HepG2 (cell line): ENCODE measurements around the gene FAM111B. TPM values are rescaled to one million over a fixed set of nuclear protein-coding genes. Genes with fewer than 3 reads are reported as not detected.
A peak's percentile ranks its signal among the peaks of the same experiment; 100 is the strongest.

Source experiments
- ATAC-seq: fragments of 200-7000 bp; cut with Tn5 transposase; 3 replicates; pipeline ENCODE4 v1.9.1; 2020; ENCODE audit warnings: mild to moderate bottlenecking, moderate library complexity
- BruUV-seq: library from RNA; stranded (reverse); fragments of 400-500 nt; replicated peaks from 2 replicates; lab custom pipeline; 2021; lab: Mats Ljungman, UMichigan
- CTCF ChIA-PET: fragments of 300-600 bp; formaldehyde crosslinking; extraction: SDS; loops from one replicate; lab custom pipeline; 2021; ENCODE audit warnings: low total read pairs, inconsistent platforms, low intra/inter-chr PET ratio; lab: Yijun Ruan, JAX
- POLR2A ChIA-PET: fragments of 350-600 bp; sonication (Branson Sonifier 250); formaldehyde crosslinking; loops from one replicate; lab custom pipeline; 2020; ENCODE audit warnings: antibody characterized with exemption, inconsistent platforms; lab: Yijun Ruan, JAX
- DNase-seq: peaks from one replicate; pipeline ENCODE4 v3.0.0-alpha.2; 2015; ENCODE audit warnings: low spot score
- FAIRE-seq: peaks from 3 replicates; lab custom pipeline; 2011; peaks lifted over from hg19 to GRCh38; lab: Jason Lieb, UNC
- H2AFZ ChIP-seq: one replicate; pipeline ENCODE4 v1.6.1; 2011; ENCODE audit warnings: low read length, inconsistent platforms
- H3K27ac ChIP-seq: fragments of 300-600 bp; 3 replicates; pipeline ENCODE4 v1.8.0; 2011; ENCODE audit warnings: mixed run types, mild to moderate bottlenecking, mixed read lengths, low read length, inconsistent platforms; ENCODE audit not compliant: insufficient read depth; ENCODE audit errors: extremely low read length
- H3K27me3 ChIP-seq, 2 experiments: fragments of 200-600 bp in 1 of 2; 2 replicates in 1 of 2; 3 replicates in 1 of 2; pipeline versions ENCODE4 v1.6.0 to v1.8.0; 2011; ENCODE audit warnings: low read length in 2 of 2, mild to moderate bottlenecking in 2 of 2, moderate library complexity in 2 of 2, inconsistent platforms in 1 of 2; ENCODE audit not compliant: insufficient read depth in 2 of 2, control insufficient read depth in 1 of 2
- H3K36me3 ChIP-seq, 2 experiments: fragments of 200-600 bp in 1 of 2; replicated peaks in 1 of 2; 2 replicates in 1 of 2; 3 replicates in 1 of 2; pipeline versions ENCODE4 v1.5.1 to v1.8.0; 2011; ENCODE audit warnings: low read length in 2 of 2, inconsistent platforms in 1 of 2; ENCODE audit not compliant: insufficient read depth in 2 of 2, control insufficient read depth in 1 of 2
- H3K4me1 ChIP-seq: 2 replicates; pipeline ENCODE4 v1.5.1; 2012; ENCODE audit warnings: low read length, inconsistent platforms; ENCODE audit not compliant: insufficient read depth
- H3K4me2 ChIP-seq: 2 replicates; pipeline ENCODE4 v1.6.0; 2011; ENCODE audit warnings: low read depth, low read length, inconsistent platforms
- H3K4me3 ChIP-seq, 3 experiments: fragments of 200-600 bp in 1 of 3; sonication (generic), shearing (Covaris generic) in 1 of 3; replicated peaks in 1 of 3; 2 replicates each; pipeline ENCODE4 v1.5.1; 2011 to 2016; ENCODE audit warnings: low read length in 3 of 3, inconsistent platforms in 2 of 3, low read depth in 2 of 3, mild to moderate bottlenecking in 2 of 3, control low read depth in 1 of 3, mixed read lengths in 1 of 3; ENCODE audit not compliant: insufficient read depth in 1 of 3
- H3K79me2 ChIP-seq: one replicate; pipeline ENCODE4 v1.6.1; 2011; ENCODE audit warnings: low read length, inconsistent platforms; ENCODE audit not compliant: insufficient read depth
- H3K9ac ChIP-seq: 2 replicates; pipeline ENCODE4 v1.6.0; 2011; ENCODE audit warnings: mild to moderate bottlenecking, low read depth, low read length, inconsistent platforms; ENCODE audit not compliant: insufficient read depth
- H3K9me3 ChIP-seq: 2 replicates; pipeline ENCODE4 v1.5.1; 2012; ENCODE audit warnings: mild to moderate bottlenecking, low read length
- H4K20me1 ChIP-seq: 2 replicates; pipeline ENCODE4 v1.6.0; 2011; ENCODE audit warnings: inconsistent platforms, mild to moderate bottlenecking, low read length, moderate library complexity; ENCODE audit not compliant: insufficient read depth
- CBX2 ChIP-seq, 2 experiments: fragments of 200-600 bp in 1 of 2; sonication (generic); formaldehyde crosslinking in 1 of 2; IDR thresholded peaks; 2 replicates each; pipeline versions ENCODE4 v1.7.0 to v1.8.1; 2018 to 2022; ENCODE audit warnings: low read depth in 2 of 2, low read length in 1 of 2, mild to moderate bottlenecking in 1 of 2, missing genetic modification reagents in 1 of 2
- GATA4 ChIP-seq: sonication (generic); IDR thresholded peaks from 2 replicates; pipeline ENCODE4 v1.6.1; 2016; ENCODE audit warnings: antibody characterized with exemption, low read depth, borderline replicate concordance
- HNRNPH1 ChIP-seq: fragments of 200-400 bp; formaldehyde crosslinking; optimal IDR thresholded peaks from 2 replicates; pipeline ENCODE3; 2017; ENCODE audit warnings: mild to moderate bottlenecking, low read depth, low read length
- MTF1 ChIP-seq: sonication (generic); formaldehyde crosslinking; IDR thresholded peaks from 2 replicates; pipeline ENCODE4 v1.5.0; 2020; ENCODE audit warnings: missing genetic modification reagents
- NFKBIZ ChIP-seq: IDR thresholded peaks from 2 replicates; pipeline ENCODE4 v1.6.1; 2018; ENCODE audit warnings: missing genetic modification reagents, missing compliant biosample characterization
- SCMH1 ChIP-seq: sonication (generic); formaldehyde crosslinking; IDR thresholded peaks from 2 replicates; pipeline ENCODE4 v1.9.0; 2021; ENCODE audit warnings: missing genetic modification reagents, mild to moderate bottlenecking, borderline replicate concordance
- STAT6 ChIP-seq: sonication (generic); formaldehyde crosslinking; IDR thresholded peaks from 2 replicates; pipeline ENCODE4 v1.4.0; 2020; ENCODE audit warnings: missing genetic modification reagents, mild to moderate bottlenecking, borderline replicate concordance
- ZBED4 ChIP-seq: sonication (generic); formaldehyde crosslinking; IDR thresholded peaks from 2 replicates; pipeline ENCODE4 v1.4.0; 2020; ENCODE audit warnings: missing genetic modification reagents, borderline replicate concordance
- ZBTB7B ChIP-seq: sonication (generic); formaldehyde crosslinking; IDR thresholded peaks from 2 replicates; pipeline ENCODE4 v1.4.0; 2020; ENCODE audit warnings: missing genetic modification reagents
- ZFP37 ChIP-seq: sonication (generic); formaldehyde crosslinking; IDR thresholded peaks from 2 replicates; pipeline ENCODE4 v1.4.0; 2020; ENCODE audit warnings: missing genetic modification reagents, borderline replicate concordance
- ZFY ChIP-seq: sonication (generic); formaldehyde crosslinking; IDR thresholded peaks from 2 replicates; pipeline ENCODE4 v1.4.0; 2020; ENCODE audit warnings: missing genetic modification reagents
- ZNF138 ChIP-seq: sonication (generic); formaldehyde crosslinking; IDR thresholded peaks from 2 replicates; pipeline ENCODE4 v1.5.0; 2020; ENCODE audit warnings: mild to moderate bottlenecking, low read depth, missing genetic modification reagents
- ZNF331 ChIP-seq: sonication (generic); formaldehyde crosslinking; IDR thresholded peaks from 2 replicates; pipeline ENCODE4 v1.4.0; 2020; ENCODE audit warnings: missing genetic modification reagents
- WGBS: methylation state at CpG from one replicate; pipeline ENCODE4 v1.1.6; 2017; ENCODE audit warnings: low lambda C conversion rate; 5-methylcytosine and 5-hydroxymethylcytosine counted together
- in situ Hi-C: cut with HindIII; loops from 2 replicates; pipeline ENCODE4 v1.10.0; 2017; ENCODE audit warnings: low pct_unique_long_range_greater_than_20kb; ENCODE audit not compliant: extremely low pct_ligation_motif_present
- intact Hi-C: fragments of 100-400 bp; cut with micrococcal nuclease; formaldehyde crosslinking; loops from one replicate; pipeline ENCODE4 v1.10.0; 2022; ENCODE audit not compliant: unreplicated experiment
- polyA plus RNA-seq, 8 experiments: library from polyadenylated mRNA; depleted of rRNA in 3 of 8; stranded (reverse) in 7 of 8; unstranded in 1 of 8; fragments of >200 nt; fragmentation: Illumina TruSeq in 4 of 8; extraction: Trizol in 4 of 8; gene quantifications; 2 replicates each; pipeline versions ENCODE4 v1.2.1 to v1.2.3, GENCODE V29; 2011 to 2016; ENCODE audit warnings: low read depth in 4 of 8, missing spikeins in 1 of 8, mixed read lengths in 1 of 8; ENCODE audit not compliant: insufficient read depth in 1 of 8
- total RNA-seq, 5 experiments: library from RNA; depleted of rRNA; stranded (reverse); fragments of >200 nt; fragmentation: Illumina TruSeq; extraction: Trizol; gene quantifications; 2 replicates each; pipeline ENCODE4 v1.2.3, GENCODE V29; 2016; ENCODE audit warnings: low read depth in 1 of 5
- TF ChIP-seq, protein P1 (sequence below): sonication (generic); formaldehyde crosslinking; IDR thresholded peaks from 2 replicates; pipeline ENCODE4 v1.4.0; 2020; ENCODE audit warnings: low read depth, missing genetic modification reagents

The FAM111B gene
- total and polyA plus RNA-seq, 2 of the 13 experiments (the other 11 are each of a cell fraction or from before 2014, with no cell fraction given), result 1.6 to 28.2 TPM

DNA sequence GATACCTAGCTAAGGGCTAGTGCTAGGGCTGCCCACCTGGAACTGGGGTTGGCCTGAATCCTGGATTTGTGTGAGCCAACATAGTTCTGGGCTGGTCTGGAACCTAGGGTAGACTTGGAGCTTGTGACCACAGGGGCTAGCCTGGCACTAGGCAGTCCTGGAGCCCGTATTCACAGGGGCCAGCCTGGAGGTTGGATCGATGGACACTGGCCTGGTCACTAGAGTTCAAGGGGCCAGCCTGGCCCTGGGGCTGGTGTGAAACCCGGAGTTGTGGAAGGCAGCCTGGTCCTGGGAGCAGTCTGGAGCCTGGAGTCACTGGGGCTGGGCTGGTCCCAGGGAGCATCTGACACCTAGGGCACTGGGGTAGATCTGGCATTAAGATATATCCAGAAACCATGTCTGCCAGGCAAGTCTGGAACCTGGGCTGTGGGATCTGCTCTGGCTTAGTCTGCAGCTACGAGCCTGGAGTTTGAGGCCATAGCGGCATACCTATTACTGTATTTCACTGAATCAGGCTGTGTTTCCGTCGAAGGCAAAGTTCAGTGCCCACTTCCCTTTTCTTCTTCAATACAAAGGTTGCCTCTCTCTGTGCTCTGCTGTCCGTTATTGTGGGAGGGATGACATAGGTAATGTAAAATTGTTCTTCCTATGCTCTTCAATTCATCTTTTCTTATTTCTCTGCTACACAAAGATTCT is 30.0 kb upstream of the FAM111B start:
- TF ChIP-seq CBX2 (IDR thresholded peaks at IDR 0.05; ENCODE audit: low read depth, low read length), result no peak
- no peak for TF ChIP-seq CBX2 (CRISPR knock-in tag; IDR thresholded peaks at IDR 0.05; ENCODE audit: low read depth)
- no peak for TF ChIP-seq ZFY (CRISPR knock-in tag)
- no peak for TF ChIP-seq SCMH1 (CRISPR knock-in tag)
- TF ChIP-seq ZFP37 (CRISPR knock-in tag), result no peak
- no peak for TF ChIP-seq STAT6 (CRISPR knock-in tag)
- no peak for TF ChIP-seq MTF1 (CRISPR knock-in tag)
- TF ChIP-seq ZNF138 (CRISPR knock-in tag), result no peak
- TF ChIP-seq GATA4, result no peak
- no peak for TF ChIP-seq ZBTB7B
- TF ChIP-seq, protein P1, sequence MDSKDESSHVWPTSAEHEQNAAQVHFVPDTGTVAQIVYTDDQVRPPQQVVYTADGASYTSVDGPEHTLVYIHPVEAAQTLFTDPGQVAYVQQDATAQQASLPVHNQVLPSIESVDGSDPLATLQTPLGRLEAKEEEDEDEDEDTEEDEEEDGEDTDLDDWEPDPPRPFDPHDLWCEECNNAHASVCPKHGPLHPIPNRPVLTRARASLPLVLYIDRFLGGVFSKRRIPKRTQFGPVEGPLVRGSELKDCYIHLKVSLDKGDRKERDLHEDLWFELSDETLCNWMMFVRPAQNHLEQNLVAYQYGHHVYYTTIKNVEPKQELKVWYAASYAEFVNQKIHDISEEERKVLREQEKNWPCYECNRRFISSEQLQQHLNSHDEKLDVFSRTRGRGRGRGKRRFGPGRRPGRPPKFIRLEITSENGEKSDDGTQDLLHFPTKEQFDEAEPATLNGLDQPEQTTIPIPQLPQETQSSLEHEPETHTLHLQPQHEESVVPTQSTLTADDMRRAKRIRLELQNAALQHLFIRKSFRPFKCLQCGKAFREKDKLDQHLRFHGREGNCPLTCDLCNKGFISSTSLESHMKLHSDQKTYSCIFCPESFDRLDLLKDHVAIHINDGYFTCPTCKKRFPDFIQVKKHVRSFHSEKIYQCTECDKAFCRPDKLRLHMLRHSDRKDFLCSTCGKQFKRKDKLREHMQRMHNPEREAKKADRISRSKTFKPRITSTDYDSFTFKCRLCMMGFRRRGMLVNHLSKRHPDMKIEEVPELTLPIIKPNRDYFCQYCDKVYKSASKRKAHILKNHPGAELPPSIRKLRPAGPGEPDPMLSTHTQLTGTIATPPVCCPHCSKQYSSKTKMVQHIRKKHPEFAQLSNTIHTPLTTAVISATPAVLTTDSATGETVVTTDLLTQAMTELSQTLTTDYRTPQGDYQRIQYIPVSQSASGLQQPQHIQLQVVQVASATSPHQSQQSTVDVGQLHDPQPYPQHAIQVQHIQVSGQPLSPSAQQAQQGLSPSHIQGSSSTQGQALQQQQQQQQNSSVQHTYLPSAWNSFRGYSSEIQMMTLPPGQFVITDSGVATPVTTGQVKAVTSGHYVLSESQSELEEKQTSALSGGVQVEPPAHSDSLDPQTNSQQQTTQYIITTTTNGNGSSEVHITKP (CRISPR knock-in tag), result no peak
- no peak for TF ChIP-seq NFKBIZ (CRISPR knock-in tag)
- TF ChIP-seq ZNF331 (CRISPR knock-in tag), result no peak
- no peak for TF ChIP-seq HNRNPH1
- TF ChIP-seq ZBED4 (CRISPR knock-in tag), result no peak
- TF ChIP-seq, all 625 proteins: peak for 0
- FAIRE-seq (no peak), ATAC-seq (0 out of 3 replicates have a peak, but pooled peaks have one; percentile 35), DNase-seq (no peak)
- H3K27me3 ChIP-seq, result no peaks in the 10 kb centered on the region
- H4K20me1 ChIP-seq, result no peaks in the 10 kb centered on the region
- POLR2A ChIA-PET, result no interaction called here
- intact Hi-C loops (no loop called here), in situ Hi-C loops (no loop called here)
- no TSS peak for BruUV-seq
- 18% methylated on average over 5 of the region's 8 CpGs for WGBS
- H3K9me3 ChIP-seq, result no peaks in the 10 kb centered on the region
- H3K9ac ChIP-seq, result no peak overlapping the region
- CTCF ChIA-PET, result no interaction called here
- H3K36me3 ChIP-seq, result no peaks in the 10 kb centered on the region
- H3K4me3 ChIP-seq, result no peak overlapping the region
- H3K4me2 ChIP-seq, result no peak overlapping the region; the same call in 1 of the 2 replicates
- no peak overlapping the region for H2AFZ ChIP-seq
- no peaks in the 10 kb centered on the region for H3K79me2 ChIP-seq
- H3K27ac ChIP-seq, result no peak overlapping the region
- no peaks in the 10 kb centered on the region for H3K4me1 ChIP-seq
